ENCODE data around the gene EML4.
"Not testable (repeated sequence)": the region's sequence is repeated elsewhere in the genome, so short reads cannot be mapped to it uniquely, and the experiment has no call there.

EML4 gene

DNA sequence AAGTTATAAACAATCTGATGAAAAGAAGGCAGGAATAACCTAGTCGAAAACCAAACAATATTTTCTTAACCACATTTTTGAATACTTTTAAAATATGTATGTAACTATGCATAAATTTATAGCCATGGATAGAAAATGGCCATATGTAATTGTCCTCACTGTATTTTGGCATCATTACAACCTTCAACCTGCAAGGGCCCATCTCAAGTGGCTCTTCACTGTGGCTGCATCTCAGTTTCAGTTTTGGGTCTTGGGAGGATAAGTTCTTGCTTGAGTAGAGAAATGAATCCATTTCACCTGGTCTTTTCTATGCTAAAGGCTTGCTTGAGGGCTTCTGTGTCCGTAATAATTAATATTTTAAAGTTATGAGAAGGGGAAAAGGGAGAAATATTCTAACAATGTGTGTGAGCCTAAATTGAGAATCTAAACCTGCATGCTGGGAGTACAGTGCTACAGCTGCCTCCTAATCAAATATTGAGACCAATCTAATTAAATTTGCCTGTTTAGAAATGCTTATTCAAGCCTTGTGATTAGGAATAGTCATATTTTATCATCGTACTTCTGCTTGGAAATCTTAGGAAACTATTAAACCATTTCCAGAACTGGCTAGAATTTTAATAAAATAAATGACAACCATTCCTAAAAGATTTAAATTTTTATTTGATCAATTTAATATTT is 92.5 kb downstream of the EML4 start:
- DNase-seq (ENCODE audit: low spot score): no peak

DNA sequence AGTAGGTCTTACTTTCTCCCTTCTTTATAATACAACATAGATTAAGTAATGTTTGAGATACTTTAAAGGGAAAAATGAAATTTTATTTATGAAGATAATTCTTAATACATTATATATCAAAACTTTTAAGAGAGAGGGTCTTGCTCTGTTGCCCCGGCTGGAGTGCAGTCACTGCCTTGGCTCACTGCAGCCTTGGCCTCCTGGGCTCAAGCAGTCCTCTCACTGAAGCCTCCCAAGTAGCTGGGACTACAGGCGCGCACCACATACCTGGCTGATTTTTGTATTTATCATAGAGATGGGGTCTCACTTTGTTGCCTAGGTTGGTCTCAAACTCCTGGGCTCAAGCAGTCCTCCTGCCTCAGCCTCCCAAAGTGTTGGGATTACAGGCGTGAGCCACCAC is 97.1 kb downstream of the EML4 start:
- no peak for DNase-seq (ENCODE audit: low spot score)

DNA sequence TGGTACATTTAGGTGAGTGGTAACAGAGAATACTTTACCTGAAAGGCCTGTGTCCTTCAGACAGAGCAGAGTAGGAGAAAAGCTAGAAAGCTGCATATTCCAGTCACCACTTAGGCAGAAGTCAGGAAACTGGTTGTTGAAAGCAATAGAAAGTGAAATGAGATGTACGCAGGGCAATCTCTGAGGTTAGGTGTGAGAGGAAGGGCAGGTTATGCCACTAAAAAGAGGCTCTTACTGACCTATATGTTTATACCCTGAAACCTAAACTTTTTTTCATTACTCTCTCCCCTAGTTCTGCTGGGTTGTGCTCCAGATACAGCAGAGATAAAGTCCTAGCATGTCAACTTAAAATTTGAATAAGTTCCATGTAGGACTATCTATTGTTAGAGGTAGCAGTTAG is 98.4 kb downstream of the EML4 start:
- DNase-seq (ENCODE audit: low spot score): no peak

DNA sequence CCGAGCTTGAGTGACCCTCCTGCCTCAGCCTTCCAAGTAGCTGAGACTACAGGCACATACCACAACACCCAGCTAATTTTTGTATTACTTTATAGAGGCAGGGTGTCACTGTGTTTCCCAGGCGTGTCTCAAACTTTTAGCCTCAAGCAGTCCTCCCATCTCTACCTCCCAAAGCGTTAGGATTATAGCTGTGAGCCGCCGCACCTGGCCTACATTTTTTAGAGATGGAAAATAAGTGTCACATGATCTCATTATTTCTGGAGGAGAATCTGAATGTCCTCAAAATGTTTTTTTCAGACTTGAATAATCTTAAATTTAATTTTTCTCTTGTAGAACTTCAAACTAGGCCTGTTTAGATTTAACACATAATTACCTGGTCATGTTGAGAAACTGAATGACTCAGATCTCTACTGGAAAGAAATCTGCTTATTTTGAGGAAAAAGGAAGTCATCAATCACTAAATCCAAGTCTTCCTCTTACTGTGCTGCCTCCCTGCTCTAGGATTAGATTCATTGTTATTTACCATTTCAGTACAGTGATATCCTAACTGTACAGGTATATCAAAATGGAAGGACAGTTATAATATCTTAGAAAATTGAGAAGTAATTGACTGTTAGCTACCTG is 99.5 kb downstream of the EML4 start:
- no peak for DNase-seq (ENCODE audit: low spot score)

DNA sequence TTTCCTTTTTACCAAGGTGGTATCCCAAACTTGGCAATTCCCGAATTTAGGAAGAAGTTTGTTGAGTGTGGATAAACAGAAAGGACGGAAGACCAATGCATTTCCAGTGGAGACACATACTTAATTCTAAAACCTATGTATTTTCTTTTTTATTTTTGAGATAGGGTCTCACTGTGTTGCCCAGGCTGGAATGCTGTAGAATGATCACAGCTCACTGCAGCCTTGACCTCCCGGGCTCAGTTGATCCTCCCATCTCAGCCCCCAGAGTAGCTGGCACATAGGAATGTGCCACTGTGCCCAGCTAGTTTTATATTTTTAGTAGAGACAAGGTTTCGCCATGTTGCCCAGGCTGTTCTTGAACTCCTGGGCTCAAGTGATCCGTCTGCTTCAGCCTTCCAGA is 101.6 kb downstream of the EML4 start:
- DNase-seq (ENCODE audit: low spot score): no peak

DNA sequence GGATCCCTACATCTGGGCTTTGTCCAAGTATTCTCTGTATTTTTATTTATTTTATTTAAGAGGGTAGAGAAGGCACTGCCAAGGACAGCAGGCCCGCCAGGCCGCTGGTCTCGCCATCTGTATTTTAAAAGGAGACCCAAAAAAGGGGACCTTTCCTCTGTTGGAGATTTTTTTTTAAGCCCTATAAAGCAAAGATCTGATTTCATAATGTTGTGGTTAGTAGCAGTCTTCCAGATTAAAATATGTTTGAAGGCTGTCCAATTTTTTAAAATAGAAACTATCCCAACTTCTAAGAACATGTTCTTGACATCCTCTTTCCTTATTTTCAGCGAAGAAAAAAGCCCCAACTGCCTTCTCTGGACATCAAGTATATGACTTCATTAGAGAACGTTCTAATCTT is 102.1 kb downstream of the EML4 start:
- DNase-seq (ENCODE audit: low spot score): not testable (repeated sequence)

DNA sequence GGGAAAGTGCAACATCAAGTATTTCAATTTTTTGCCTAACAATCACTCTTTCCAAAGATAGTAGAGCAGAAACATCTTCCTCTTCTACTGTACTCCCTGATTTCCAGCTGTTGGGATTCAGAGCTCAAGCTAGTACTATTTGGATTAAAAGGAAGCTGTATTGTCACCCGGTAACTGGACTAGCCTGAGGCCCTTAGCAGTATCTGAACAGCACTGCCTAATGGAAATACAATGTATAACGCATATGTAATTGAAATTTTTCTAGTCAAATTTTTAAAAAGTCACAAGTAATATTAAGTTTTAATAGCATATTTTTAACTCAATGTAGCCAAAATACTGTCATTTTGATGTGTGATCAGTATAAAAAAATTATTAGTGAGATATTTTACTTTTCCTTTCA is 105.7 kb downstream of the EML4 start:
- no peak for DNase-seq (ENCODE audit: low spot score)

DNA sequence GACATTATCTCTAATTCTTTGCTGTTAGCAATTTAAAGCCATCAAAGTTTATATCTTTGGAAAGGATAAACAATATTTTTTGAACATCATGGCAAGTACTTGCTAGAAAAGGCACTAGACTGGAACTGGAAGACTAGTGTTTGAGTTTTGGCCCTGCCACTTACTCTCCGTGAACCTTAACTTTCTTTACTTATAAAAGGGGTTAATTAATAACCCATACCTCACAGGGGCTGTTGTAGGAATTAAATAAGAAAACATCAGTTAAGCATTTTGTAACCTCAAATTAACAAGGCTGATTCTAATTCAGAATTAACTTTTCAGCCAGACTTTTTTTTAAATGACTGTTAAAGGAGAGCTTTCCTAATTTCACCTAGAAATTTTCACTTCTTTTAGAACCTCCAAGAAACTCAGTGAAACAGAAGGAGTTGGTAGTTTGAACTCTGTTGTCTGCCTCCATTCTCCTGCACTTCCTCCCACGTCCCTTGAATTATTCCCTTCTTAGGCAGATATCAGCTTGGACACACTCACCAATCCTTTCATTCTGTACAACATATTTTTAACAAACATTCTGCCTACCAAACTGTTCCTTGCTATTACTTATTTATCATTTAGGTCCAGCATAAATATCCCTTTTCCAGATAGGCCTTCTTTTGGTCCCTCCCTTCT is 112.4 kb downstream of the EML4 start:
- DNase-seq (ENCODE audit: low spot score): no peak

DNA sequence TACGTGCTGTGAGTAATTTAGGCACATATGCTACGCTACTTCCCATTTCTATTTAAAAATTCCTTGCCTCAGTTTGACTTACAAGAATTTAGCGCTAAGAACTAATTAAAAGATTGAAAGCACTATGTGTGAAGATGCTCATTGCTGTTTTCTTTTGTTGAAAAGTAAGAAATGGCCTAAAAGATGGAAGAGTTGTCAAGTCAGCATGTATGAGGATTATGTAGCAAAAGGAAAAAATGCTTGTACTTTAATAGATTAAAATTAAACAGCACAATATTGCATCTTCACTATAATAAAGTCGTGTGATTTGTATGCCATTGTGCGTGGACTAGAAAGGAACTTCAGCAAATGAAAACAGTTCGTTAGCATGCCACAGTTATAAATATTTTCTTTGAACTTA is 114.9 kb downstream of the EML4 start:
- DNase-seq (ENCODE audit: low spot score): no peak

DNA sequence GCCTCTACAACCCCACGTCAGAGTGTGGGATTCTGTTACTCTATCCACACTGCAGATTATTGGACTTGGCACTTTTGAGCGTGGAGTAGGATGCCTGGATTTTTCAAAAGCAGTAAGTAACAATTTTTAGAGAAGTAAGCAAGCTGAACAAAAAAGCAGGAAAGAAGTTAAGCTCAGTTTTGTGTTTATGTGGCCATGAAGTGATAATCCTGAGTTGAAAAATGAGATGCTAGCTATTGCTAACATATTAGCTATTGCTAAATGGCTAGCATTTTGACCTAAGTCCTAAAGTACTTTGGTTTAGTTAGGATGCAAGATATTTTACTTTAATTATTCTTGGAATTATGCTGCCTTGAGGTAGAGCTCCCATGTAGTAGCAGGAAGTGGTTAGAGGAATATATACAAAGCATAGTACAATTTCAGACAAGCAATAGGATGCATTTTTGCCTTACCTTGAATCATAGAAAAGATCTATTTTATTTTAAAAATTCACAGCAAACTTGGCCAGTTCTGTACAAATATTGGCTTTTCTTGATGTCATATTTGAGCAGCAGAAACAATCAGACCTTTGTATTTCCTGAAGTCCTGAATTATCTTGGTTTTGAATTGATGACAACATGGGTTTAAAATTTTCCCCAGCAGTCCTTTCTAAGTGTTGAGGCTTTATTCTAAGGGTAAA is 117.3 kb downstream of the EML4 start:
- no peak for DNase-seq (ENCODE audit: low spot score)

DNA sequence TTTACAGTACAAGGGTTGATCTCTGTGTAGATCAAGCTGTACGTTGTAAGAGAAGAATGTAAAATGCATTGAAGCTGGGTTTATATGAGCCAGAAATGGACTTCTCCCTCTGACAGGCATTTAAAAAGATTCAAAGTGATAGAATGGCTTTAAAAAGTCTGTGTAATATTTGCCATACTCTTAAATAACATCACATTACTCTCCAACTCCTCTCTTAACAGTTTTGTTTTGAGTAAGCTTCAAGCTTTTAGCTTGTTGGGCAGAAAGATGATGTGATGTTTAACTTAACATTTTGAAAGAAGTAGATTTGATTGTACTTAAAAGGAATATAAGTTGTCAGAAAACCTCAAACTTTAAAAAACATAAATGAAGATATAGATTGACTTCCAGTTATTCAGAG is 119.7 kb downstream of the EML4 start:
- DNase-seq (ENCODE audit: low spot score): no peak

DNA sequence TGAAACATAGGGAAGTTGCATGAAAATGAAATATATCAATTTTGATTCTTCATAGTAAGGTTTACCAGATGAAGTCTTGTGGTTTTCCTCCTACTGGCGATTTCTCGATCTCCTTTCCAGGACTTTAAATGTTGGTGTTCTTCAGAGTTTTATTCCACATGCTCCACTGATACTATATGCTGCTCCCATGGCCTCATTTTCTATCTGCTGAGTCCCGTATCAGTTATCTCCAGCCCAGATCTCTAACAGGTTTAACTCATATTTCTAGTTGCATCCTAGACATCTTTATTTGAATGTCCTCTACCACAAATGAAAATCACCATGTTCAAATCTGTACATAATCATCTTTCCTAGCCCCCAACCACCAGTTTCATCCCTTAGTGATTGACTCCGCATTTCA is 120.1 kb downstream of the EML4 start:
- no peak for DNase-seq (ENCODE audit: low spot score)

DNA sequence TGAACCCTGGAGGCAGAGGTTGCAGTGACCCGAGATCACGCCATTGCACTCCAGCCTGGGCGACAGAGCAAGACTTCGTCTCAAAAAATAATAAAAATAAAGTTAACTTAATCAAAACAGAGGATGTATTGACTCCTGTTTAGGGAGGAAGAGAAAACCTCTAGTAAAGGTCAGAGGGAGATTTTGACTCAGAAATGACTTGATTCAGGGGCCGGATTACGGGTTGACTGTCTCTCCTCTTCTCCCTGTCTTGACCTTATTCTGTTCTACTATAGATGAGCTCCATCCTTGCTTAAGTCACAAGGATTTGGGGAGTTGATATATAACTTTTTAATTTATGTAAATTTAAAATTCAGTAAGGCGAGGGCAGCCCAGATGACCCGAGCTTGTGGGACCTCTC is 120.9 kb downstream of the EML4 start:
- DNase-seq (ENCODE audit: low spot score): no peak

DNA sequence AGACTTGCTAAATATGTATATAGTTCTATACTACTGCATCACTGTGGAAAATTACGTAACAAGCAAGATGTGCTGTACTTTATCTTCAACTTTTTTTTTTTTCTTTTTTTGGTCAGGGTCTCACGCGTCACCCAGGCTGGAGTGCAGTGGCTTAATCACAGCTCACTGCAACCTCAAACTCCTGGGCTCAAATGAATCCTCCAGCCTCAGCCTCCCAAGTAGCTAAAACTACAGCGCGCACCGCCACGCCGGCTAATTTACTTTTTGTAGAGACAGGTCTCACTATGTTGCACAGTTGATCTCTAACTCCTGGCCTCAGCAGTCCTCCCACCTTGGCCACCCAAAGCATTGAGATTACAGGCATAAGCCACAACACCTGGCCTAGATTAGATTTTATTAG is 123.9 kb downstream of the EML4 start:
- DNase-seq (ENCODE audit: low spot score): no peak

DNA sequence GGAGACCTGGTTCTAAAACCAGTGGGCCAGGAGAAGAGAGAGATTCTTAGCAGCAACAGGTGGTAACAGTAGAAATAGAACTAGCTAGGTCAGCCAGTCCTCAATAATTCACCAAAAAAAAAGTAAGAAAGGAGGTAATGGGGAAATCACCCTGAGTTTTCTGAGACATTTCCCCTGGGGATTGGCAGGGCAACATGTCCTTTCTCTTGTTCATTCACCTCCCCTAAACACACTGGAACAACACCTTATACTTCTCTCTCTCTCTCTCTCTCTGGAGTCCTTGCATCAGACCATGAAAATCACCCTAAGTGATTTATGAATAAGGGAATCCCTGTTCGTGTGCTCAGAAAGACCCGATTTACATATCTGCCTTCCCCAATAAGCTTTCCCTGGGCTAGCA is 127.1 kb downstream of the EML4 start:
- DNase-seq (ENCODE audit: low spot score): no peak

DNA sequence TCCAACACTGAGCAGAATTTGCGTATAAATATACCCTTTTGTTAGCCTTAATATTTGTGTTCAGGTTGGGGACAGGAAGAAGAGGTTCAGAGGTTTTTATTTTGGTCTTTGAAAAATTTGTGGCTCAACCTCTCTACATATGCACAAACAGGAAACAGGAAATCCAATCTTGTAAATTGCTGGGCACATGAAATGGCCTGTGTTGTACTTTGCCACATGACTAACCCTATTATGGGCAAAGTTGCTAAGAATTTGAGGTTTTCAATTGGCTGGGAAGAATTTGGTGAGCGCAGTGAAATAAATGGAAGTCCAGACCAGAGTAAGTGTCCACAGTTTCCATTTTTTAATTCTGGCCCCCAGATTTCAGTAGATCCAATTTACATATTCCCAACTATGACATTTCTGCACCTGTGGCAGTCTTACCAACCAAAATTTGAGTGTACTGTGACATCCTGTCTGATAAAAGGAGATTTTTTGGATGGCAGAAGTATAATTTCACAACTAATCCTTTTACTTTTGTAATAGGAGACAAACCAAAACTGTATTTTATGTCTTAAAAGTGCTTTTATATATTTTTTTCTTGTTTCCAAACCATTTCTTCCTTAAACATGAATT is 128.3 kb downstream of the EML4 start:
- no peak for DNase-seq (ENCODE audit: low spot score)

DNA sequence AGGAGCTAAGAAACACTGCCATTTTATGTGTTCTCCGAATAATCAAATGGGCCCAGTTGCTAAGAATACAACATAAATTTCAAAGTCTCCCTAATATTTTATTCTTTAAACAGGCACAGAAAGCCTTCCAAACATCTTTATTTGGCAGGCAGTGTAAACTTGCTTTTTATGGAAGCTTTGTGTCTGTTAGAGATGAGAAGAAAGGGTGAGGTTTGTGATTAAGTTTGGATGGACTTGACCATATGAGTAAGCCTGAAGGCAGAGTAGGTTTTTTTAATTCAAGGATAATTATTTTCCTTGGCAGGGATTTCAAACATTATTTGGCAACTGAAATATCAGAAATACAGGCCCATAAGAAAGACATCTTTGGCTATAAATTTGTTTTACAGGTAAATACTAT is 129.0 kb downstream of the EML4 start:
- no peak for DNase-seq (ENCODE audit: low spot score)

DNA sequence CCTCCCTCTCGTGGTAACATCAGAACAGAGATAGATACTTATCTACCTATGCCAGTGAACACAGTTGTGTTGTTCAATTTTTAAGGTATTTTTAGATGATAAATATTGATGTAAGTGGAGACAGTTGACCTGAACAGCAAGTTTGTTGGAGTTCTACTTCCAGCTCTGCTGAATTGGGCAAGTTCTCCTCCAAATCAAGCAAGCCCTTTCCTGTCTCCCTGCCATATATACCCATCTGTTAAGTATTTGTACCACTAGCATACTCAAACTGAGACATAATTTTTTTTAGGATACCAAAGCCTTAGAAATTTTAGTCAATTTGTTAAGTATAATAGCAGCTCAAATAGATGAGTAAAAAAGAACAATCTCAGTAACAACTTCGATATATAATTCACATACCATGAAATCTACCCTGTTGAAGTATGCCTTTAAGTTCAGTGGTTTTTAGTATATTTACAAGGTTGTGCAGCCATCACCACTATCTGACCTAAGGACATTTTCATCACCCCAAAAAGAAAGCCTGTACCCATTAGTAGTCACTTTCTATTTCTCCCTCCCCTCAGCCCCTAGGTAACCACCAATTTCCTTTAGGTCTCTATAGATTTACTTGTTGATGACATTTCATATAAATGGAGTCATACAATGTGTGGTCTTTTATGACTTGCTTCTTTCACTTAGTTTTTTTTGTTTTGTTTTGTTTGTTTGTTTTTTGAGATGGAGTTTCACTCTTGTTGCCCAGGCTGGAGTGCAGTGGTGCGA is 130.0 kb downstream of the EML4 start:
- no peak for DNase-seq (ENCODE audit: low spot score)

DNA sequence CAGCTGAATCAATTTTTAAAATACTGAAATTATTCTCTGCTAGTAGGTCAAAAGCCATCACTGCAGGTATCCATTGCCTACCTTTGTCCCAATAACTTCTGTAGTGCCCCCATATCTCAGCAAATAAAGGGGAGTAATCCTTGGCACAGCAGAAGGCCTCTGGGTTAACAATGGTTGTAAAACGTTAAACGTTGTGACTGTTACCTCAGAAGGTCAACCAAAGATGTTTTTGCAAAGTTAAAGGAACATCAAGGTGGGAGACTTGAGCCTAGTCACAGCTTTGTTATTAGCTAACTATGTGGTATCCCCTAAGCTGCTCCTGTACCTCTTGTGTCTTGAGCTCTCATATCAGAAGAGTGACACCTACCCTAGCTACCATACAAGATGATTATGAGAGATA is 131.4 kb downstream of the EML4 start:
- DNase-seq (ENCODE audit: low spot score): no peak

DNA sequence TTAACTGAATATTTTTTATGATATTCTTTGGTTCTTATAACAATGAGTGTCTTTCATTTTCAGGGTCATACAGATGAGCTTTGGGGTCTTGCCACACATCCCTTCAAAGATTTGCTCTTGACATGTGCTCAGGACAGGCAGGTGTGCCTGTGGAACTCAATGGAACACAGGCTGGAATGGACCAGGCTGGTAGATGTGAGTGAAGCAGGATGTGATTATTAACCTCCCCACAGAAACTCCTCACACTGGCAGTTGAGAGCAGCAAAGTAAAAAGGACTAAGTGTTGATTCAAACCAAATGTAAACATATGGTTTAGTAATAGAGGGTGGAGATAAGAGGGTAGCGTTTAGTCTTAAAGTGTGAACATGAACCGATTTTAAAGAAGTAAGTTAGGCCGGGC is 134.1 kb downstream of the EML4 start:
- no peak for DNase-seq (ENCODE audit: low spot score)

DNA sequence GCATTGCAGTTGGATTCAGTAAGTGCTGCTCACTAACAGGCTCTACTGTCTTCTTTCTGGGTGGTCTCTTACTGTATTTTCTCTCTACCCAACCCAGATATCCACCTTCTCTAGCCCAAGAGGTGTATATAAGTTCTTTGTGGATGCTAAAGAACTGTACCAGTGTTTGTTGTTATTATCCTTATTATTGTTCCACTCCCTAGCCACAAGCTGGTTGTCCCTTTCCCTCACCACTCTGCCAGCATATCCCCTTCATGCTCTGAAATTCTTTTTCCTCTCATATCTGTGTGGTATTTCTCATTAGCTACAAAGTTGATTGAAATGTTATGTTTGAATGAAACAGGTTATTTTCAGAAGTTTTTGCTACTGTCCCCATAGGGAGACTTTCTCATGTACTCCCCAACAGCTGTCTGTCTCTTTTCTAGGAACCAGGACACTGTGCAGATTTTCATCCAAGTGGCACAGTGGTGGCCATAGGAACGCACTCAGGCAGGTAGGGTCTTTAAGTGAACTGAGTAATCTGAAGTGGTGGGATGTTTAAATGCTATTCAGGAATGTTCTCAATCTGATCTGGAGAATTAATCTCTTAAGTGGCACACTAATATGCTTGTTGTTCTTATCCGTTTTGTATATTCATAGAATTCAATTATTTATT is 135.0 kb downstream of the EML4 start:
- DNase-seq (ENCODE audit: low spot score): no peak
